T-helper 9 cell (primary cell): Measurements from ENCODE around the gene RAB40B.

Source experiments
- DNase-seq: peaks from one replicate; pipeline ENCODE4 v3.0.0-alpha.2; 2020

RAB40B gene

GRCh38 chr17:82648165-82648668, 50.3 kb downstream of the RAB40B start, which contains the start of gene WDR45B:
WDR45B (minus strand) TSS chr17:82648444; CDS start chr17:82648340, 104 bp downstream.
- peak; percentile 81 for DNase-seq

- DNase-seq, result peak; percentile 55
Observed at GRCh38 chr17:82647593-82648164, 50.8 kb downstream of the RAB40B start.

DNA sequence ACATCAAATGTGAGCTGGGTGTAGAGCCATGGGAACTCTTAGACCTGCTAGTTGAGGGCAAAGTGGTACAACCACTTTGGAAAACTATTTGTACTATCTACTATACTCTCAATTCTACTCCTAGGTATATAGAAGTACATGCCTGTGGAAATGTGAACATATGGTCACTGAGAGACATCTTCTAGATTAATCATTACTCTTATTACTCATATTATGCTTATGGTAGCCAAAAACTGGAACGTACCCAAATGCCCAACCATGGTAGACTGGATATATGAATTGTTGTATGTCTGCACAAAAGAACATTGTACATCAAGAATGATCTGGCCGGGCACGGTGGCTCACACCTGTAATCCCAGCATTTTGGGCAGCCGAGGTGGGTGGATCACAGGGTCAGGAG, 53.0 kb downstream of the RAB40B start:
- DNase-seq, result no peak

- no peak for DNase-seq
Observed at GRCh38 chr17:82644148-82644547, 54.4 kb downstream of the RAB40B start.

DNA sequence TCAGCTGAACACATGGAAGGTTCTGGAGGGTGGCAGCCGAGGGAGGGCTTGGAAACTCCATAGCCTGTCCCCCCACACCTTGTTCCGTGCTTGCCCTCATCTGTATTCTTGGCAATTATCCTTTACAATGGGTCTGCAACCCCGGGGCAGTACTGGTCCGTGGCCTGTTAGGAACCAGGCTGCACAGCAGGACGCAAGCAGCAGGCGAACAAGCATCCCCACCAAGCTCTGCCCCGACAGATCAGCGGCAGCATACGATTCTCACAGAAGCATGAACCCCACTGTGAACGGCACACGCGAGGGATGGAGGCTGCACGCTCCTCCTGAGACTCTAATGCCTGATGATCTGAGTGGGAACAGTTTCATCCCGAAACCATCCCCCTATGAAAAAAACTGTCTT, 56.5 kb downstream of the RAB40B start:
- no peak for DNase-seq

DNA sequence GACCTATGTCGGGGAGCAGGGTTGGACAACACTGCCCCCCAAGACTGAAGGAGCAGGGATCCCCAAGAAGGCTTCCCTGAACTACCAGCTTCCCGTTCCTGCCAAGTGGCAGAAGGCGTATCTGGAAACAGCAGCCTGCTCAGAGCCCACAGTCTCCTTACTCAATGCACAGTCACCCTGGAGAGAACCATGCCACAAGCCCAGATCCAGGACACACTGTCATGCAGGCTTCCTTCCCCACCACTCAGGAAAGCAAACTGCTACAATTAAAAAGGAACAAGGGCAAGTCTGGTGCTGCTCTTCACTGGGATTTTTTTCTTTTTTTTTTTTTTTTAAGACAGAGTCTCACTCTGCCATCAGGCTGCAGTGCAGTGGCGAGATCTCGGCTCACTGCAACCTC, 58.5 kb downstream of the RAB40B start:
- no peak for DNase-seq

DNA sequence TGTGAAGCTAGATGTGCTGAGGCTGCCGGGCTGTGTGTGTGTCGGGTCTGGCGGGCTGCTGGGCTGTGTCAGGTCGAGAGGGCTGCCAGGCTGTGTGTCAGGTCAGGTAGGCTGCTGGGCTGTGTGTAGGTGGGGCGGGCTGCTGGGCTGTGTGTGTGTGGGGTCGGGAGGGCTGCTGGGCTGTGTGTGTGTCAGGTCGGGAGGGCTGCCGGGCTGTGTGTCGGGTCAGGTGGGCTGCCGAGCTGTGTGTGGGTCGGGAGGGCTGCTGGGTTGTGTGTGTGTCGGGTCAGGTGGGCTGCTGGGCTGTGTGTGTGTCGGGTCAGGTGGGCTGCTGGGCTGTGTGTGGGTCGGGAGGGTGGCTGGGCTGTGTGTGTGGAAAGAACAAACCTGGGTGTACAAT, 58.9 kb downstream of the RAB40B start:
- no peak for DNase-seq

GRCh38 chr17:82638183-82638773, 60.2 kb downstream of the RAB40B start:
- no peak for DNase-seq

- no peak for DNase-seq
Observed at GRCh38 chr17:82636626-82637598, 61.6 kb downstream of the RAB40B start.

GRCh38 chr17:82633343-82633742, 65.2 kb downstream of the RAB40B start:
- no peak for DNase-seq

DNA sequence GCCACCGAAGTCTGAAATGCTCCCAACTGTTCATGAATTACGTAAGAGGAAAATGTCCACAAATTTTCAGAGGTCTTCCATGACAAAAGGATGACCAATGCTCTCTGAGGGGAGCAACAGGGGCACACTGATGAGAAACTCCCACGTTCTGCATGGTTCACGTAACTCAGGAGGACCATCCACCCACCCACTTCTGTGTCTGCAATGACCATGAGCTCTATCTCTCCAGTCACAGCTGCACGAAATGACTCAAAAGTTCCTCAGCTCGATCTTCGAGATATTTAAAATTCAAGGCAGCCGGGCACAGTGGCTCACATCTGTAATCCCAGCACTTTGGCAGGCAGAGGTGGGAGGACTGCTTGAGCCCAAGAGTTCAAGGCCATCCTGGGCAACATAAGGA, 66.0 kb downstream of the RAB40B start:
- DNase-seq, result no peak

GRCh38 chr17:82631544-82631943, 67.0 kb downstream of the RAB40B start:
- DNase-seq, result no peak

DNA sequence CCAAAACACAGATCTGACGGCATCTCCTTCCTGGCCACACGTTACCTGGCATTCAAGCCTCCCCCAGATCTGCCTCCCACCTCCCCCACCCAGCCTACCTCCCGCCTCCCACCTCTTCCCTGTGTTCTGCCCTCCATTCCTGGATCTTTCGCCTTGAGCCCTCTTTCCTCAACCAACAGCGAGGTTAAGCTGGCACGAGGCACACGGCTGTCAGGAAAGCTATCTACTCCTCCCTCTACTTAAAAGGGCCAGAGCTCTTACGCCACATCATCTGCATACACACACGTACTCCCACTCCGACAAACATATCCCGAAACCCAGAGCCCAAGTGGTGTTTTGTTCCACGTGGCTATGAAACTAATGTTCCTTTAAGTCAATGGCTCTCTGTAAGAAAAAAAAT, 68.3 kb downstream of the RAB40B start:
- no peak for DNase-seq

DNA sequence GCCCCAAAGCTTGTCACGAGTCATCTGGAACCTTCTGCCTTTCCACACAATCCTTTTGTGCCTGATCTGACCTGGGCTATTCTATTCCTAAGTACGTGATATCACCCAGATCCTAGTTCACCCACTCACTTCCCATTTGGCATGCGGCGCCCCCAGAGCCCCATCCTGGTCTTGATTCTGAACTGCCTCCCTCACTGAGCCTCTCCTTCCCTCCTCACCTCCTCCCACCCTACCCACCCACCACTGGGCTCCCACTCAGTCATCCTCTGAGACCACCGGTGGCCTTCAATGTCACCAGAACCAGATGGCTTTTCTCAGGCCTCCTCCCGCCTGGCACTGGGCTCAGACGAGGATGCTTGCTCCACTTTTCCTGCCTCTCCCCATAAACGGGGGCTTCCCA, 68.8 kb downstream of the RAB40B start:
- DNase-seq, result no peak

DNA sequence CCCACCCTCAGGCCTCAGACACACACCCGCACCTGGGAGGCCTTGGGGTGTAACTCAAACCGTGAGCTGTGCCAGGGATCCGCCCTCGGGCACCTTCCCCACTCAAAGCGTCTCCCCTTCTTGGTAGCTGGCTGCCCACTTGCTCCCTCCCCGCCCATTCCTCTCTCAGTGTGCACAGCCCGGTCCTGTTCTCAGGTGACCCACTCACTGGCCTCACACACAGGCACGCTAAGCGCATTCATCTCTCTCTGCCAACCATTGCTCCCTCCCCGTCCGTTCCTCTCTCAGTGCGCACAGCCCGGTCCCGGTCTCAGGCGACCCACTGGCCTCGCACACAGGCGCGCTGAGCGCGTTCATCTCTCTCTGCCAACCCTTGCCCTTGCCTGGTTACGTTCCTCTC, 71.1 kb downstream of the RAB40B start:
- DNase-seq, result no peak

GRCh38 chr17:82623707-82624106, 74.8 kb downstream of the RAB40B start:
- no peak for DNase-seq

DNA sequence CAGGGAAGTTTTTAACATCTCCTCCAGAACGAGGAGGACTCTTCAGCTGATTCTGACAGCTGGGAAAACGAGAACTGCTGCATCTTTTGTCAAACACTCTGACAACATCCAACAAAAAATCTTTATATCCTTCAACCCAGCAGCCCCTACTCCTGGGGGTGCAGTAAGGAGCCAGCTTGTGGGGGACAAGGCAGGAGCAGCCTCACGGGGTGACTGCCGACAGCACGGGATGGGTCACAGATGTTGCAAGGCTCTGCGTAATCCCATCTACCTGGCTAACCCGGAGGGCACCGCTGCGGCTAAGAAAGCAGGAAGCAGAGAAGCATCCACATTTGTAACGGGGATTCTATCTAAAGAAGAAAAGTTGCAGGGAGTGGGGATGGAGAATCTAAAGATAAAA, 78.9 kb downstream of the RAB40B start:
- no peak for DNase-seq

DNA sequence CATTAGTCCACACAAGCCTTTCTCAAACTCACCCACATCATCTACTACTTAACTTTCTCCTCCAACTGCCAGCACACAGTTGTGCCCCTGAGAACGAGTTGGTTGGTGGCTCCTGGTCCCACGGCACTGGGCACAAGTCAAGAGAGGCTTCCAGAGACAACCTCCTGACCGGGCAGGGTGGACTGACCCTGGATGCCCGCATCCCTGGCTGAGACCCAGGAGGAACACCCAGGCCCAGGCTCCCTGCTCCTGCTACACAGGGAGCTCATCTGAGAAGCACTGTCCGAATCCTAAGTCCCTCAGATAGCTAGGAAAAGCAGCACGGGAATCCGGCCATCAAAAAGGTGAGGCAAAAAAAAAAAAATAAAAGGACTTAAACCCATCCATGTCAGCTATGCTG, 79.3 kb downstream of the RAB40B start:
- DNase-seq, result no peak

DNA sequence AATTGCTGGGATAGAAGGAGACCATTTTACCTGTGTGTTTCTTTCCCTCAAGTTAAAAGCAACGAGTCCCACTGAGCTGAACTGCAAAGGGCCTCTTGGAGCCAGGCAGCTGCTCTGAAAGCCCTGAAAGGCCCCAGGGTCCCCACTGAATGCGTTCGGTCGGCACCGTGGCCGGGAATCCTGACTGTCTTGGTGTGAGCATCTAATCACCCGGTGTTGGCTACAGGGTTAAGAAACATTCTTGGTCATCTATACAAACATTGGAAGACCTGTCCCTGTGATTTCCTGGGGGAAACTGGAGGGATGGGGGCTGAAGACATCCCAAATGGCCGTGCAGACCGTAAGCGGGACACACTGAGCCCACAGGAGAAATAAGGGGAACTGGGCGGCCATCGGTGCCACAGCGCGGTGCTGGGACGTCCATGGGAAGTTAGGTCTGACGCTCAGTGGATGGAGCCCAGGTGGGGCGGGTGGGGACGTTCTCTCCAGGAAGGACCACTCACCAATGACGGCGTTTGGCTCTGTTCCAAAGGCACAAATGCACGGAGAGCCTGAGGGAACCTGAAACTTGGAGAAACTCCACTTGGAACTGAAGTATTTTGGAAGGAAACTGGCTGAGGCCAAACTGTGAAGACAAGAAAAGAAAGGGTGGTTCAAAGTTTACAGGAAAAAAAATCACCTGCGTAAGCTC, 82.3 kb downstream of the RAB40B start:
- no peak for DNase-seq

DNA sequence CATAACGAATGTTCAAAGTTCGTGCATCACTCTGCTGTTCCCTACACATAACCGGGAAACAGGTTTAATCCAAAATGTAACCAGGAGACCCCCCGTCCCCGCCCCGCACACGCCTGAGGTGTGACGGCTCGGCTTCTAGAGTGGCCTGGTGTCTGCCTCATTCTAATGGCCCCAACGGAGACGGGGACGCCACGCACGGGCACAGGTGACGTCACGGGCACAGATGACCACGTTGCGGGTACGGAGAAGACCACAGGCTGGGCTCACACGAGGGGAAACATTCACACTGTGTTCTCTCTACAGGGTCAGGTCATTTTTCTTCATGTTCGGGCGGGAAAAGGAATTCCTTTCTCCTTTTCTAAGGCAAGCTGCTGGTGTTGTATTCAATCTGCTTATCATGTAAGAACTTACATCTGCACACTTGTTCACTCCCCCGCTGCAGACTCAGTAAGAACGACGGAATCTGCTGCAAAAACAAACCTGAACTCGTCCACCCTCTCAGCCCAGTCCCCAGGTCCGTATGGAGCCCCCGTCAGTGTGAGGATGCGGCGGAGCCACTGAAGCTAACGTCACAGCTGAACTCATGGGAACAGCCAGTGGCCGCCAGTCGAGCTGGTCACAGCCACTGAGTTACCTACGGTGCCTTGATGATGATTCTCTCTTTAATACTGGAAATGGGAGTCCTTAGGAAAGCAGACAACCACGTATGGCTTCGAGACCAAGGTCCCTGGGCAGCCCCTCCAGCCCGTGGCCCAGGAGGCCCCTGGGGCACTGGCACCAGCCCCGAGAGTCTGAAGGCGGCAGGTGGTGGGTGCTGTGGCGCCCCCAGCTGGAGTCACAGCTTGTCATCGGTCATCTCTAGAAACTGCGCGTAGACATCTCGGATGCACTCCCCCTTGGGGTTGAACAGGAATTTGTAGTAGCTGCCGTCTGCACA, 83.1 kb downstream of the RAB40B start:
- DNase-seq, result no peak

- no peak for DNase-seq
Observed at GRCh38 chr17:82614095-82614631, 84.3 kb downstream of the RAB40B start.
